ENCODE measurements around the gene FAM193A.

The FAM193A gene

GRCh38 chr4:2623442-2623841 lies 87.0 kb downstream of the FAM193A start:
- peaks cover 66% of the 10 kb centered on the region for H3K79me2 ChIP-seq (ENCODE audit: low read length)

GRCh38 chr4:2624782-2625530 lies 88.5 kb downstream of the FAM193A start:
- Histone ChIP-seq H2AFZ (ENCODE audit: low read depth, low read length) (no peak overlapping the region), H3K79me2 (ENCODE audit: low read length) (peaks cover 51% of the 10 kb centered on the region), H3K4me2 (ENCODE audit: low read length) (no peak overlapping the region), H3K36me3 (replicated peaks; ENCODE audit: low read depth, low read length) (peaks cover 16% of the 10 kb centered on the region), H4K20me1 (ENCODE audit: insufficient read depth, low read length) (peaks cover 31% of the 10 kb centered on the region), H3K27ac (ENCODE audit: low read length) (no peak overlapping the region), H3K27me3 (ENCODE audit: low read depth, low read length) (no peaks in the 10 kb centered on the region), H3K9me3 (ENCODE audit: insufficient read depth, low read length) (no peaks in the 10 kb centered on the region), H3K4me3 (ENCODE audit: low read length) (no peak overlapping the region), H3K9ac (ENCODE audit: low read length) (no peak overlapping the region), H3K4me1 (ENCODE audit: low read length) (no peaks in the 10 kb centered on the region)
- TF ChIP-seq CTCF (IDR thresholded peaks at IDR 0.05; ENCODE audit: low read depth, low read length), result no peak
- no peak for TF ChIP-seq EZH2phosphoT487 (IDR thresholded peaks at IDR 0.05; ENCODE audit: low read depth)

More at GRCh38 chr4:2623442-2623841, 87.0 kb downstream of the FAM193A start:
- H3K36me3 ChIP-seq (replicated peaks; ENCODE audit: low read depth, low read length), result peaks cover 12% of the 10 kb centered on the region
- H3K9ac ChIP-seq (ENCODE audit: low read length), result no peak overlapping the region
- H3K27me3 ChIP-seq (ENCODE audit: low read depth, low read length), result no peaks in the 10 kb centered on the region
- TF ChIP-seq EZH2phosphoT487 (IDR thresholded peaks at IDR 0.05; ENCODE audit: low read depth) (no peak), CTCF (IDR thresholded peaks at IDR 0.05; ENCODE audit: low read depth, low read length) (no peak)
- no peaks in the 10 kb centered on the region for H3K9me3 ChIP-seq (ENCODE audit: insufficient read depth, low read length)
- no peak overlapping the region for H3K4me2 ChIP-seq (ENCODE audit: low read length)
- H3K4me1 ChIP-seq (ENCODE audit: low read length), result no peaks in the 10 kb centered on the region
- no peak overlapping the region for H3K4me3 ChIP-seq (ENCODE audit: low read length)
- no peak overlapping the region for H2AFZ ChIP-seq (ENCODE audit: low read depth, low read length)
- H3K27ac ChIP-seq (ENCODE audit: low read length), result no peak overlapping the region
- H4K20me1 ChIP-seq (ENCODE audit: insufficient read depth, low read length), result peaks cover 40% of the 10 kb centered on the region

GRCh38 chr4:2626231-2626630 lies 89.8 kb downstream of the FAM193A start:
- Histone ChIP-seq H3K9ac (ENCODE audit: low read length) (no peak overlapping the region), H3K4me1 (ENCODE audit: low read length) (no peaks in the 10 kb centered on the region), H3K27ac (ENCODE audit: low read length) (no peak overlapping the region), H3K79me2 (ENCODE audit: low read length) (peaks cover 38% of the 10 kb centered on the region), H3K4me2 (ENCODE audit: low read length) (no peak overlapping the region), H3K27me3 (ENCODE audit: low read depth, low read length) (no peaks in the 10 kb centered on the region), H3K4me3 (ENCODE audit: low read length) (no peak overlapping the region), H2AFZ (ENCODE audit: low read depth, low read length) (no peak overlapping the region), H3K36me3 (replicated peaks; ENCODE audit: low read depth, low read length) (peaks cover 25% of the 10 kb centered on the region), H3K9me3 (ENCODE audit: insufficient read depth, low read length) (no peaks in the 10 kb centered on the region), H4K20me1 (ENCODE audit: insufficient read depth, low read length) (peaks cover 22% of the 10 kb centered on the region)
- no peak for TF ChIP-seq EZH2phosphoT487 (IDR thresholded peaks at IDR 0.05; ENCODE audit: low read depth)
- no peak for TF ChIP-seq CTCF (IDR thresholded peaks at IDR 0.05; ENCODE audit: low read depth, low read length)

GRCh38 chr4:2630556-2631273 lies 94.3 kb downstream of the FAM193A start:
- no peaks in the 10 kb centered on the region for H3K4me1 ChIP-seq (ENCODE audit: low read length)
- peaks cover 31% of the 10 kb centered on the region for H3K36me3 ChIP-seq (replicated peaks; ENCODE audit: low read depth, low read length)

More at GRCh38 chr4:2630556-2631273, 94.3 kb downstream of the FAM193A start:
- H3K9ac ChIP-seq (ENCODE audit: low read length), result no peak overlapping the region
- peaks cover 5% of the 10 kb centered on the region; the same call in 1 of the 2 replicates for H4K20me1 ChIP-seq (ENCODE audit: insufficient read depth, low read length)
- no peak overlapping the region for H3K27ac ChIP-seq (ENCODE audit: low read length)
- no peak overlapping the region for H3K4me2 ChIP-seq (ENCODE audit: low read length)
- TF ChIP-seq EZH2phosphoT487 (IDR thresholded peaks at IDR 0.05; ENCODE audit: low read depth) (no peak), CTCF (IDR thresholded peaks at IDR 0.05; ENCODE audit: low read depth, low read length) (0 out of 2 replicates have a peak, but pooled peaks have one; percentile 4)
- no peak overlapping the region for H2AFZ ChIP-seq (ENCODE audit: low read depth, low read length)
- H3K4me3 ChIP-seq (ENCODE audit: low read length), result no peak overlapping the region
- no peaks in the 10 kb centered on the region for H3K9me3 ChIP-seq (ENCODE audit: insufficient read depth, low read length)
- H3K79me2 ChIP-seq (ENCODE audit: low read length), result 0 out of 2 replicates have a peak, but pooled peaks cover 4% of the 10 kb centered on the region
- H3K27me3 ChIP-seq (ENCODE audit: low read depth, low read length), result no peaks in the 10 kb centered on the region

Data from OCI-LY3 (cell line).